Globus pallidus (tissue), 1 donor: ENCODE measurements around the gene CHPF.

Experiments used
- DNase-seq: peaks from one replicate; pipeline ENCODE4 v3.0.0-alpha.2; 2015; ENCODE audit warnings: low spot score

The CHPF gene

DNA sequence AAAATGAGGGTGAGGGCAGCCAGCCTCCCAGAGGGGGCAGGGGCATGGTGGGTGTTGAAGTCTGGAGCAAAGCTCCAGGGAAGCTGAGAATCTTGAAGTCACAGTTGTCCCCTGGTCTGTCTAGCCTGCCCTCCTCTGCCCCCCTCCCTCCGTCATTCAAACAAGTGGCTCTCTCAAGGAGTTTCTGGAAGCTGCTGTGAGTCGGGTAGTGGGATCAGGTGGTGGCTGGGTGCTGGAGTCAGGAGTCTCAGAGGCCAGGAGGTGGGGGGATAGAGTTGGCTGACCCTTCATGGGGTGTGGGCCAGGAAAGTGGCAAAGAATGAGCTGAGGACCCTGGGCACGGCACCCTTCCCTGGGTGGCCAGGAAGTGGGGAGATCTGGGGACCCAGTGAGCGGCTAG, 29.8 kb downstream of the CHPF start:
- no peak for DNase-seq

DNA sequence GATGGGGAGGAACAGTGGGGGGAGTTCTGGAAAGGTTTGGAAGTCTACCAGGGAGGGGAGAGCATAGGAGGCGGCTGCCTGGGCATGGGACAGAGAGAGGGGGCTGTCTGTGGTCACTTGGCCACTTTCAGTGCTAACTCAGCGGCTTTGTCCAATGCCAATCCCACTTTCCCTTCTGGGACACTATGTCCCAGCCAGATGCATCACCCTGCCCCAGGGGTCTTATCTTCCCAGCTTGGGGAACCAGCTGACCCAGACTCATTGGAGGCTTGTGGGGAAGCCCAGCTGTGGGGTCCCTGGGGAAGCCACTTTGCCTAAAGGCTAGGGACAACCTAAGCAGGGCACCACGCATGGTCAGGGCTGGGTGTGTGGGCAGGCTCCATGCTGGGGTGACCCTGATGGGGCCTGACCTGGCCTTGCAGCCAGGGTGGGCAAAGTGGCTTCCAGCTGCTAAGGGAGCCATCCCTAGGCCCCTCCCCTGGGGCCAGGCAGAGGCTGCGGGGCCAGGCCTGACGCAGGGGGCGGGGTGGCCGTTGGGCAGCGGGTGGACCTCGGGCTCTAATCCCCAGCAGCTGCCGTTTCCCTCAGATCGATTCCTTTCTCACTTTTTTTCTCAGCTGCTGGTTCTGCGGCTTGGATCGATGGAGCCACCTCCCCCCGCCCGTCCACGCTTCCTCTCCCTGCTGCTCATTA, 30.9 kb downstream of the CHPF start:
- DNase-seq = no peak

DNA sequence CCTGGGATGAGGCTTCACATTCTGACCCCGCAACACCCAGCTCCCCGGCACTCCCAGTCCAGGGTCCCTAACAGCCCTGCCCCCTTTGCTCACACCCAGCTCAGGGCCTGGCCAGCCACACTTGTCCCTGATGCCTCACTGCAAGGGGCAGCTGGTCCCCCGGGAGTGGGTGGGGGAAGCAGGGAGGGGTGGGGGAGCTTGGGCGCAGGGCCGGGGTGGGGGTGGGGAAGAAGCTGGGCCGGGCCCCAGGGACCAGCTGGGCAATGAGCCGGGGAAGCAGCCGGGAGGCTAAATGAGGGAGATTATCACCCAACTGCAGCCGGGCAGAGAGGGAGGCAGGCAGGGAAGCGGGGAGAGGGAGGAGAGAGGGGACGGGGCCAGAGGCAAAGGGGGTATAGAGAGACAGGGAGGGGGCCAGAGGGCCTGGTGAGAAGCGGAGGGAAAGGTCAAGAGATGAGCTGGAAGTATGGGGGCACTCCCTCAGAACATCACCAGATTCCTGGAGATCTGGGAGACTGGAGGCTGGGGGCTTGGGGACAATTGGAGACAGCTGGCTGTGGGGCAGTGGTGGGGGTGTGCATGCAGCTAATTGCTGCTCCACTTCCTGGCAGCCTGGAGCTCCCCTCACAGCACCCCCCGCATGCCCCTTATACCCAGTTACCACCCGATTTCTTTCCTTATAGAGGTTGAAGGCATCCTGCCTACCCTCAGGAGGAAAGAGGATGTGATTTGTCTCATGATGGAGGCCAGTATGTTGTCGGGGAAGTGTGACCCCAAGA, 31.9 kb downstream of the CHPF start:
- DNase-seq = no peak

DNA sequence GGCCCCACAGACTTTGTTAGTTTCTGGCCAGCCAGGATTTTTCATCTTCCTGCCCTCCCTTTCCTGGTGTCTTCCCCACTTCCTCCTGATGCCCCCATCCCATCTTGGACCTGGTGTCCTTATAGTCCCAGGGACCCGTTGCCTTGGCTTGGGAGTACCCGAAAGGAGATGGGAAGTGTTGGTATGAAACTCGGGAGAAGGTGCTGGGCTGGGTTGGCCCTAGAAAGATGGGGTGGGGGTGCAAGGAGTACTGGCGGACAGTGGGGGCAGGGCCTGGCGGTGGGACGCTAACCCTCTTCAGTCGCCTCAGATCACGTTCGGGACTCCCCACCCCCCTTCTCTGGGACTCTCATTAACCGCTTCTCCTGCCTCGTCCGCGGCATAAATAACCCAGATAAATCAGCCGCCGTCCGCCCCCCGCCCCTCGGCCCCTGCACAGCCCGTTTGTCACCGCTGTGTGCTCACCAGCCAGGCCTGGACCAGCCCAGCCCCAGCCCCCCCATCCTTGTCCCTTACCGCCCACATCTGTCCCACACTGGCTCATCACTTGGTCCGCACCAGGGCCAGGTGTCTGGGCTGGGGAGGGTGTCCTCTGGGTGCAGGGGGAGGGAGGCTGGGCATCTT, 33.0 kb downstream of the CHPF start:
- DNase-seq = no peak

DNA sequence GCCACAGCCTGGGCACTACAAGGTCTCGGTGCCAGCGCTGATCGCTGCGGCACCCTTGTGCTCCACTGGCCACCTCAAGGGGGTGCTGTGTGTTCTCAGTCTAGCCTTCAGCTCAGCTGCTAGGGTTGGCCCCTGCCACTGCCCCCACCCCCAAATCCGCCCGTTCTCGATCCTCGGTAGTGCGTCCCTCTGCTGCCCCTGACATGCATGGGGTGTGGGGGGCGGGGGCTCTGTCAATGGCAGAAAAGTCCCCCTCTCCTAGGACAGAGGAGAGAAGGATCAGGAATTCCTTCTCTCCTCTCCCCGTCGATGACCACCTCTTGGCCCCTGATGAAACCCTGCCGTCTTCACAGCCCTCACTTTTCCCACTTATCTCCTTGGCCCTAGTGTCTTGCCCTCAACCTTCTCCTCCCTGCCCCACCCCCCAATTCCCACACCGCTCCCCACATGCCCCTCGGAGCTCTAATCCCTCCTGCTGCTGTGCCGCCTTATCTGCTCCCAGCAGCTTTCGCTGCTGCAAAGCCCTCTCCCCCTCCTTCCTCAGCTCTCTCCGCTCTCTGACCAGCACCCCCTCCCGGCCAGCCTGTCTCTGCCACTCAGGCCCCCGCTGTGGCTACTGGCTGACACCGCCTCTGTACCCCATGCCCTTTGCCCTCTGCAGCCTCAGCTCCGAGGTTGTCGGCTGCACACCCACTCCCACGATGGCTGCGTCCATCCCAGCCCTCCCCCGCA, 33.7 kb downstream of the CHPF start:
- peak; percentile 64 for DNase-seq

DNA sequence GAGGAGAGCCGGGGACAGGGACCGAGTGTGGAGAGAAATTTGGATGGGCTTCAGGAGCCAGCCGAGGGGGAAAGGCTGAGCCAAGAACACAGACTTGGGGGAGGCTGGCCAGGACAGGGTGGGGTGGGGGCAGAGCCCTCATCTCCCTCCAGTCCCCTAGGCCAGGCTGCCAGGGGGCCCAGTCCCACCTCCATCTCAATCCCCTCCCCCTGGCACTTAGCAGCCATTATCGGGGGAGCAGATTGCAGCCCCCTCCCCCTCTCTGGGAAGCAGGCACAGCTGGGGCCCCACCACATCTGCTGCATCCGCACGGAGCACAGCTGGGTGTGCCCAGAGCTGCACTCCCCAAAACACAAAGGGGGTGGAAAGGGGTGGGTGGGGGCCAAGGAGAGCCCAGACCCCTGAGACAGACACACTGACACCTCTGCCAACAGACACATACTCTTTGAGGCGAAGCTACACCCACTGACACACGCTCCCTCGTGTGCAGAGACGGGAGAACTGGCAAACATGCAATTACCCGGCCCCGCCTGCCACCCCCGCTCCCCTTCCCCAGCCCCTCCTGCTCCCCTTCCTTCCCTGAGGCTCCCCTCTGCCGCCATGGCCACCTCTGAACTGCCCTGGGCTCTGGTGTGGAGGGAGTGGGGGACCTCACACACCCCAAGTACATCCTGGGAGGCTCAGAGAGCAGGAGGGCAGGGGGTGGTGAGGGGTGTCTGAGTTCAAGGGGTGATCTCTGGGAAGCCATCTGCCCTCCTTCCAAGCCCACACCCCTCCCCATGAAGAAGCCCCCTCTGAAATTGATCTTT, 34.4 kb downstream of the CHPF start:
- DNase-seq = no peak

DNA sequence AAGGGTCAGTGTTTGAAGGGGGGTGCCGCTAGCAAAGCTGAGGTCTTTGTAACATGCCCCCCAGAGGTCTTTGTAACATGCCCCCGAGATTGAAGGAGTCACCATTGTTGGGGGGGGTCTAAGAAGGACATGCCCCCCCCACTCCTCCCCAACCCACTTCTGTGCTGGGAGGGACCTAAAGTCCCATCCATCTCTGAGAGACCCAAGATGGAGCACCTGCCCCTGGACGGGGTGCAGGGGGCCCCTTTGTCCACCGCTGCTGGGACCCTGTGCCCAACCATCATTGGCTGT, 35.2 kb downstream of the CHPF start:
- no peak for DNase-seq

DNA sequence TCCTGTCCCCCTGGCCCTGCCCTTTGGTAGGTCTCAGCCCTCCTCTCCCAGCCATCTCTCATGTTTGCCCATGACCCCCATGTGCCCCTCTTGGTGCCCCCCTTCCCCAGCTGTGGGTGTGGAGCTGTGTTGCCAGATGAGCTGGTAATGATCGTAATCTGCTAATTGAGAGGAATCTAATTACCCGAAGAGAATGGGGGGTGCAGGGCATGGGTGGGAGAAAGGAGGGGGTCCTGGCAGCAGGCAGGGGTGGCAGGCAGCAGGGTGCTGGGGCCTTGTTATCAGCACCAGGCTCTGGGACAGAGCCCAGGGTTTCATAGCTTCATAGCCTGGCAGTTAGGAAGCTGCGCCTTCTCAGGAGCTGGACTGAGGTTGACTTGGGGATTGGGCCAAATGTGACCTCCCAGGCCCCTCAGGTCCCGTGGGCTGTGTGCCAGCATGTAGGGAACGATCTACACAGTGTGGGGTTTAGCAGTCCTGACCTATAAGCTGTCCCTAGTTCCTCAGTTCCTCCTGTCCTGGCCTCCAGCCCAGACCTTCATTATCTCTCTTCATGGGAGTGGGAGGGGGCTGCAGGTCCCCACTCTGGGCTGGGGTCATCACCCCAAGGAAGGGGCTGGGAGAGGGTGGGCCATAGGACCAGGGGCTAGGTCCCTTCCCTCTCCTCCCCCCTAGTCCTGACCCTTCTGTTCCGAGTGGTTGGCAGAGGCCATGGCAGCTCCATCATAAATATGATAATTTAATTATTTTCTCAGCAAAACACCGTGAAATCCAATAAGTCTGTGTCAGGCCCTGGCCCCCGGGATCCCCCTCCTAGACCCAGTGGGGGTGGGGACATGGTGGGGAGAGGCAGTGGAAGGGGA, 35.8 kb downstream of the CHPF start:
- DNase-seq = no peak

DNA sequence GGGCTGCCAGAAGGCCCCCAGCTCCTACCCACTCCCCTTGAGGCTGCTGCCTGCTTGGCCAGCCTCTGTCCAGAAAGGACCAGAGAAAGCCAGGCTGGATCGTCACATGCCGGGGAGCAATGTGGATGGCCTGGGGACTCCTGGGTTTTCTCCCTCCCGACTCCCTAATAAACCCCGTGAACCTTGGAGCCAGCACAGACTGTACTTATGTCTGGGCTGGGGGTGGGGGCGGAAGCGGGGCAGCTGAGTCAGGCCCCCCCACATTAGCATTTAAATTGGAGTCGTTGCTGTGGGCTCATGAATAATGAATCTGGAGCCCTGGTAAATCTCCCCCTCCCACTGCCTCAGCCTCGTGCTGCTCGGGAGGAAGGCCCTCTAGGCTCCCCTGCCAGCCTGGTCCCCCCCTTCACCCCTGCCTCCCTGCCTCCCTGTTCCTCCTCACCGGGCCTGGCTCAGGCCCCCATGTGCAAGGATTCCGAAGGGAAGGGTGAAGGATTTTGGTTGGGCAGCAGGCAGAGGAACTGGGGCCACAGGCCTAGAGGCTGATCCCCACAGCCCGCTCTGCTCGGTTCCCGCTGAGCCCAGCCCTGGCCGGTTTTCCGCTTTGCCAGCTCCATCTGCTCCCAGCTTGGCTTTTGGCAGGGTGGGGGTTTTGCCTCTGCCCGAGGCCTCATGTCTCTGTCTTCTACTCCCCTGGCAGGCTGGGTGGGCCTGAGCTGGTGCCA, 36.6 kb downstream of the CHPF start:
- DNase-seq = no peak

DNA sequence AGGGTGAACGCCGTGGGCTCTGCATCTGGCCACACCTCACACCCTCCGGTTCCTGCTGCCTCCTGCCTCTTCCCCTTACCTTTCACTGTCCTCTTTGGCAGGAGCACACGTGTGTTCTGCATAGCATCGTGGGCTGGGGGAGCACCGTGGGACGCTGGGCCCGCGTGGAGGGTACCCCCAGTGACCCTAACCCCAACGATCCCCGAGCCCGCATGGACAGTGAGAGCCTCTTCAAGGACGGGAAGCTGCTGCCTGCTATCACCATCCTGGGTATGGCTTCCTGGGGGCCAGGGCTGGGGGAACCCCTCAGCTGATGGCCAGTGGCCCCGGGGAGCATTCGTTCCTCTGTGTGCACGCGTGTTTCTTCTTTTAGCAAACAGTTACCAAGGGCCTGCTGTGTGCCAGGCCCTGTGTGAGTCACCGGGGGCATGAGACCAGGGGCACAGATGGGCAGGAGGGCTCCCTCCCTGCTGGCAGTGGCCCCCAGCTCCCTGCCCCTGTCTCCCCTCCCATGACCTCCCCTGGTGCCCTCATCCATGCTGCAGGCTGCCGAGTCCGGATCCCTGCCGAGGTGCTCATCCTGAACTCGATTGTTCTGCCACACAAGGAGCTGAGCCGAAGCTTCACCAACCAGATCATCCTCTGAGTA, 37.3 kb downstream of the CHPF start:
- DNase-seq = no peak

DNA sequence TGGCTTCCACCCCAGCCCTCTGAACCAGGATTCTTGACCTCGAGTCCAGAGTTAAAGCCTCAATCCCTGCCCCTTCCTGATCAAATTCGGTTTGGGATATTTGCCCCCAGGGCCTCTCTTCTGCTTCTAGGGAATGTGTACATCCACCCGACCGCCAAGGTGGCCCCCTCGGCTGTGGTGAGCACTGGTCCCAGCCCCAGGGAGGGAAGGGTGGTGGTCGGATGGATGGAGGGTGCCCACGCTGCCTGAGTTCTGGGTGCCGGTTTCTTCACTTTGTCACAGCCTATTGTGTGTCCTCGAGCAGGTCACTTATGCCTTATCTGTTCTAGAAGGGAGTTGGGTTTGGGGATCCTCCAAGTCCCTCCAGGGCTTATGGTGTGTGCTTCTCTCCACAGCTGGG, 38.0 kb downstream of the CHPF start:
- DNase-seq = no peak

DNA sequence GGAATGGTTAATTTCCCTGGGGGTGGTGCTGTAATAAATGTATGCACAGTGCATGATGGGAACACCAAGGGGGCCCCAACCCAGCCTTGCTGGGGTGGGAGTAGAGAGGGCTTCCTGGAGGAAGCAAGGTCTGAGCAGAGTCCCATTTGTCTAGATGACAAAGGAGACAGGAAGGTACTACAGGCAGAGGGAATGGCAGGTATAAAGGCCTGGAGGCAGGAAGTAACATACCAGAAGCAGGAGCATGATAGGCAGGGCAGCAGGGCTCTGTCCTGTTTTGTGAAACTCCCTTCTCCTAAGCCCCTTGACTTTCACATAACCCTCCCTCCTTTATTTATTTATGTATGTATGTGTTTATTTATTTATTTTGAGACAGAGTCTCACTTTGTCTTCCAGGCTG, 41.0 kb downstream of the CHPF start:
- no peak for DNase-seq

DNA sequence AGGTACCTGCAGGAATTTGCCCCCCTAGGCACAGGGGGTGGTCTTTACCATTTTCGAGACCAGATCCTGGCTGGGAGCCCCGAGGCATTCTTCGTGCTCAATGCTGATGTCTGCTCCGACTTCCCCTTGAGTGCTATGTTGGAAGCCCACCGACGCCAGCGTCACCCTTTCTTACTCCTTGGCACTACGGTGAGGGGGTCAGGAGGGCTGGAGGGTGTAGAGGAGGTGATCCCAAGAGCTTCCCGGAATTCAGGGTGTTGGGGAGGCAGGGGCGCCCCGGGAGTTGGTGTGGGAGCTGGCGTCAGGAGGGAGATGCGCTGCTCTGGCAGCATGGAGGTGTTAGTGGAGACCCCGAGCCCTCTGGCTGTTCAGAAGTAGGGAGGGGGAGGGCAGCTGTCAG, 41.8 kb downstream of the CHPF start:
- no peak for DNase-seq

DNA sequence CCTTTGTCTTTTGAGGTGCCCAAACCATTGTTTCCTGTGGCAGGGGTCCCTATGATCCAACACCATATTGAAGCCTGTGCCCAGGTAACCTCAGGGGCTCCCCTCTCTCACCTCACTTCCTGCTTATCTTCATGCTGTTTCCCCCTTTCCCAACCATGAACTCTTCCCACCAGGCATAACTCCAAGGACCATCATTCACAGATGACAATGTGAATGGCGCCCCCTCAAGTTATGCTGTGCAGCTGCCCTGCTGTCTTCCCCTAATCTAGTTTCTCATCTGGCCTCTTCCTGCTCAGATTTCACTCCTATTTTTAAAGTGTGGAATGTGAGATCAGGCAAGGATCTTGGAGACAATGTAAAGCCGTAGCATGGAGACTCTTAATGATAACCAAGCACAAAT, 43.5 kb downstream of the CHPF start:
- no peak for DNase-seq

DNA sequence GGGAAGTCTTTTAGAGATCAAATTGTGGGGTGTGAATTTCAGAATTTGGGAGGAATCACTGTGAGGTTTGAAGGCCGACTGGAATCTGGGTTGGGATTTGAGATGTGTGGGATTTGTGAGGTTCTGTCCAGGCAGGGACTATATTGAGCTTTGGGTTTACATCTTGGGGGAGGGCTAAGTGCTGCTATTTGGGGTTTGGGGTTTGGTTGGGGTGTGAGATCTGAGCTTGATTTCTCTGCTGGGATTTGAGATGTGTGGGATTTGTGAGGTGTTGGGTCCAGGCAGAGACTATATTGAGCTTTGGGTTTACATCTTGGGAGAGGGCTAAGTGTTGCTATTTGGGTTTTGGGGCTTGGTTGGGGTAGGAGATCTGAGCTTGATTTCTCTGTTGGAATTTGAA, 44.1 kb downstream of the CHPF start:
- DNase-seq = no peak

DNA sequence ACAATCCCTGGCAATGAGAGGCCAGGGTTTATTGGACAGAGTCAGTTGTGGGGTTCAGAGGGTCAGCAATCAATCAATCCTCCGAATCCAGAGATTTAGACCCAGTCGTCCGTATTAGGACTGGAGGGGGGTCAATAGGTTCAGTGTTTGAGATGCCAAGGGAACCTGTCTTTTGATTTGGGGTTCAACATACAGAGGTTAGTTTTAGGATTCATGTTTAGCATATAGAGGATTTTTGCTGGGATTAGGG, 44.6 kb downstream of the CHPF start:
- no peak for DNase-seq

DNA sequence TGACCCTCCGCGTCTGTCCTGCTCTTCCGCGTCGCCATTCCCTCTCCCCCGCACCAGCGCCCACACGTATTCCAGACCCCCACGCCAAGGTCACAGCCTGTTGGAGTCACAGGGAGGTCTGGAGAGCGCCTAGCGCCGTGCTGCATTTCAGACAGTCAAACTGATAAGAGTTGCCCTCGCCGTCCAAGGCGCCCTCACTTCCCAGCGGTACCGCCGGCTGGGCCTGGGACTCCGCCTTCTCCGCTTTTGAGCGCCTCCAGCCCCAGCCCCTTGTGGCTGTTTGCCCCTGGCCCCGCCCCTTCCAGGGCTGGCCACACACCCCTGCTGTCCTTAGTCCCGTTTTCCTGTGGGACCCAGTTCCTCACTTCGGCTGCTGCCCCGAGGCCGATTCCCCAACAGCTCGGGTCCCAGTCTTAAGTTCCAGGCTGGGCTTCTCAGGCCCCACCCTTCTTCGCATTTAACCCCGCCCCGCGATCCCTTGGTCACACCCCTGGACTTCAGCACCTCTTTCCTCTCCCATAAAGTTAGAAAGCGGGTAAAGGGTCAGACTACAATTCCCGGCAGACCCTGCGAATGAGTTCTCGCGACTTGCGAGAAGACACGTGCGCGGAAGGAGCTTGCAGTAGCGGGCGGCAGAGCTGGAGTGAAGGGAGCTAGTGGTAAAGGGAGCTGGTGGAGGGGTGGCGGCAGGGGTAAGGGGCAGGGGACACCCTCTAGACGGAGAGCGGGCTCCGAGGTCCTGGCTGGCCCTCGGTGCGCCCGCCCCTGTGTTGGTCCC, 45.1 kb downstream of the CHPF start, which contains the start of gene GMPPA:
GMPPA (plus strand) TSS at position 612 of the 778 bp plus-strand sequence. CDS start 1,085 bp downstream, outside the sequence.
- peak; percentile 93 for DNase-seq

DNA sequence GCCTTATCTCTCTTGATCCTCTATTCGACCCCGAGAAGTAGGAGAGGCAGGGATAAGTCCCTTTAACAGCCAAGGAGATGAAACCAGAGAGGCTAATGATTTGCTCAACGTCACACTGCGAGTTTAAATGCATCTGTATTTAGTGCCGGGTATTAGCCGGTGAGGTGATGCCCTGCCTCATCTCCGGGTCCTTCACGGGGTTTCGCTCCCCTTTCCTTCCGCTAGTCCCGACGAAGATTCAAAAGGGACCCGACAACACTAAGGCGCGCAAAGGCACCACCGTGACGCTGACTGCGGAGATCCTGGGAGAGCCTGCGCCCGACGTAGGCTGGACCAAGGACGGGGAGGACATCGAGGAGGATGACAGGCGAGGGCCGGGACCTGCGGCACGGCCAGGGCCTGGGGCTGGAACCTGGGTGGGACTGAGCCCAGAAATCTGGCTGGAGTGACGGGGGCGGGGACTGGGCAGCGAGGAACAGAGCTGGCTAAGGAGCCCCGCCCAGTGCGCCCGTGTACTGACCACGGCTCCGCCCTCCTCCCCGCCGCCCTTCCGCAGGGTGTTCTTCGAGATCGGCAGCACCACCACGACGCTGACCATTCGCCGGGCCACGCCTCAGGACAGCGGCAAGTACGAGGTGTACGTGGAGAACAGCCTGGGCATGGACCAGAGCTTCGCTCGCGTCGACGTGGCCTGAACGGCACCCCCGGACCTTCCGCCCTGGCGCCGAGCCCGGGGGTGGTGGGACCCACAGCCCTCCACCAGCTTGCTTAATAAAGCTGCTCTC, 45.9 kb downstream of the CHPF start:
- DNase-seq = no peak
